PC-3 (cell line): ENCODE measurements around the gene VASN. TPM values are rescaled to one million over a fixed set of nuclear protein-coding genes. Genes with fewer than 3 reads are reported as not detected.

ENCODE experiments used
- ATAC-seq: fragments of 200-7000 bp; cut with Tn5 transposase; 2 replicates; pipeline ENCODE4 v1.9.1; 2020; ENCODE audit warnings: mild to moderate bottlenecking, moderate library complexity
- BruUV-seq: library from RNA; stranded (reverse); fragments of 400-500 nt; replicated peaks from 2 replicates; lab custom pipeline; 2021; lab: Mats Ljungman, UMichigan
- CTCF ChIA-PET: fragments of 300-600 bp; sonication (Branson Sonifier 250); formaldehyde crosslinking; loops from one replicate; lab custom pipeline; 2022; ENCODE audit warnings: antibody characterized with exemption; lab: Charles Lee
- POLR2A ChIA-PET: fragments of 300-600 bp; sonication (Branson Sonifier 250); formaldehyde crosslinking; loops from one replicate; lab custom pipeline; 2022; ENCODE audit warnings: antibody characterized with exemption; ENCODE audit not compliant: unreplicated experiment; lab: Charles Lee
- DNase-seq: peaks from one replicate; pipeline ENCODE4 v3.0.0-alpha.2; 2015
- H2AFZ ChIP-seq: fragments of 300-600 bp; sonication (generic); 2 replicates; pipeline ENCODE4 v1.6.0; 2016; ENCODE audit warnings: antibody characterized with exemption, low read length
- H3F3A ChIP-seq: fragments of 300-600 bp; sonication (generic); one replicate; pipeline ENCODE4 v1.6.0; 2017; ENCODE audit warnings: antibody characterized with exemption, low read length, control low read depth, mild to moderate bottlenecking; ENCODE audit not compliant: unreplicated experiment
- H3K27ac ChIP-seq: fragments of 300-600 bp; sonication (generic); 2 replicates; pipeline ENCODE4 v1.5.1; 2016; ENCODE audit warnings: mild to moderate bottlenecking, low read length
- H3K27me3 ChIP-seq: fragments of 300-600 bp; sonication (generic); 2 replicates; pipeline ENCODE4 v1.6.1; 2016; ENCODE audit warnings: low read length, mixed read lengths
- H3K36me3 ChIP-seq: fragments of 300-600 bp; sonication (generic); 2 replicates; pipeline ENCODE4 v1.6.1; 2016; ENCODE audit warnings: low read depth, mixed run types, low read length, mixed read lengths
- H3K4me1 ChIP-seq: fragments of 300-600 bp; sonication (generic); 2 replicates; pipeline ENCODE4 v1.5.1; 2016; ENCODE audit warnings: low read length; ENCODE audit not compliant: insufficient read depth
- H3K4me2 ChIP-seq: fragments of 300-600 bp; sonication (generic); 2 replicates; pipeline ENCODE4 v1.6.0; 2016; ENCODE audit warnings: low read length
- H3K4me3 ChIP-seq: fragments of 300-600 bp; sonication (generic); 2 replicates; pipeline ENCODE4 v1.5.1; 2016; ENCODE audit warnings: mild to moderate bottlenecking, low read length, mixed read lengths
- H3K79me2 ChIP-seq: fragments of 300-600 bp; sonication (generic); 2 replicates; pipeline ENCODE4 v1.6.1; 2017; ENCODE audit warnings: low read length, mixed read lengths
- H3K9ac ChIP-seq: fragments of 300-600 bp; sonication (generic); 2 replicates; pipeline ENCODE4 v1.6.0; 2016; ENCODE audit warnings: mild to moderate bottlenecking, low read length
- H3K9me2 ChIP-seq: fragments of 300-600 bp; sonication (generic); replicated peaks from 2 replicates; pipeline ENCODE4 v1.6.1; 2016; ENCODE audit warnings: mixed run types, low read length, mixed read lengths
- H3K9me3 ChIP-seq: fragments of 300-600 bp; sonication (generic); 2 replicates; pipeline ENCODE4 v1.6.1; 2016; ENCODE audit warnings: low read length, mixed read lengths
- H4K20me1 ChIP-seq: fragments of 300-600 bp; sonication (generic); 2 replicates; pipeline ENCODE4 v1.6.1; 2016; ENCODE audit warnings: low read length, mixed read lengths
- CTCF ChIP-seq: fragments of 300-600 bp; sonication (generic); conservative IDR thresholded peaks from 2 replicates; pipeline ENCODE4 v1.5.1; 2017; ENCODE audit warnings: antibody characterized with exemption, low read depth, mild to moderate bottlenecking, low read length
- EZH2 ChIP-seq: fragments of 300-600 bp; sonication (generic); IDR thresholded peaks from one replicate; pipeline ENCODE4 v1.6.1; 2017; ENCODE audit warnings: antibody characterized with exemption, mild to moderate bottlenecking, low read length; ENCODE audit not compliant: unreplicated experiment
- EZH2phosphoT487 ChIP-seq: fragments of 300-600 bp; sonication (generic); IDR thresholded peaks from 2 replicates; pipeline ENCODE4 v1.6.1; 2018; ENCODE audit warnings: mild to moderate bottlenecking, antibody characterized with exemption, low read length, borderline replicate concordance
- intact Hi-C: fragments of 100-400 bp; cut with micrococcal nuclease; formaldehyde crosslinking; loops from 2 replicates; pipeline ENCODE4 v1.9.0; 2023
- total RNA-seq: library from RNA; depleted of rRNA; stranded (reverse); fragments of >200 nt; gene quantifications from 2 replicates; pipeline ENCODE4 v1.2.3, GENCODE V29; 2014

VASN gene
- total RNA-seq, 1 experiment from 2014 or later = 12.2 TPM

DNA sequence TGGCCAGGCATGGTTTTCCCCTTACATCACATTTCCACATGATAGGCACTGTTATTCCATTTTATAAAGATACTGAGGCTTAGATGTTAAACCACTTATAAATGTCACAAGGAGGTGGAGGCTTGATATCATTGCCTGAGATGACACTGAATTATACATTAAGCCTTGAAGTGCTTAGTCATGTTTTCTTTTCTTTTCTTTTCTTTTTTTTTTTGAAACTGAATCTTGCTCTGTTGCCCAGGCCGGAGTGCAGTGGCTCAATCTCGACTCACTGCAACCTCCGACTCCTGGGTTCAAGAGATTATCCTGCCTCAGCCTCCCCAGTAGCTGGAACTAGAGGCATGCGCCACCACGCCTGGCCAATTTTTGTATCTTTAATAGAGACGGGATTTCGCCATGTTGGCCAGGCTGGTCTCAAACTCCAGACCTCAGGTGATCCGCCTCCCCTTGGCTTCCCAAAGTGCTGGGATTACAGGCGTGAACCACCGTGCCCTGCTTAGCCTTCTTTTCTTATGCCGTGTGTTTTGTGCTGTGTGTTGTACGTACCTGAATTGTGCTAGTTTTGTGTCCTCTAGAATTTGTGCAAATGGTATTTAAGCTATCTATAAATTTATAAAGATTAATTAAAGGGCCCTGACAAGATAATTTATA lies 55.2 kb downstream of the VASN start:
- Histone ChIP-seq H3K4me3 (peak overlapping the region; percentile 97), H3K36me3 (0 out of 2 replicates have a peak, but pooled peaks cover 6% of the 10 kb centered on the region), H4K20me1 (no peaks in the 10 kb centered on the region), H2AFZ (no peak overlapping the region), H3K27ac (peak overlapping the region; percentile 79), H3K9ac (peak overlapping the region; percentile 98), H3K79me2 (peaks cover 53% of the 10 kb centered on the region), H3K4me2 (peak overlapping the region; percentile 98), H3F3A (no peaks in the 10 kb centered on the region), H3K4me1 (peaks cover 19% of the 10 kb centered on the region; the same call in 1 of the 2 replicates), H3K9me3 (no peaks in the 10 kb centered on the region), H3K27me3 (no peaks in the 10 kb centered on the region), H3K9me2 (no peaks in the 10 kb centered on the region)
- no TSS peak for BruUV-seq
- ATAC-seq (no peak), DNase-seq (no peak)
- TF ChIP-seq EZH2 (no peak), CTCF (no peak), EZH2phosphoT487 (no peak)
- intact Hi-C loops = no loop called here
- ChIA-PET CTCF (no interaction called here), POLR2A (no interaction called here)

DNA sequence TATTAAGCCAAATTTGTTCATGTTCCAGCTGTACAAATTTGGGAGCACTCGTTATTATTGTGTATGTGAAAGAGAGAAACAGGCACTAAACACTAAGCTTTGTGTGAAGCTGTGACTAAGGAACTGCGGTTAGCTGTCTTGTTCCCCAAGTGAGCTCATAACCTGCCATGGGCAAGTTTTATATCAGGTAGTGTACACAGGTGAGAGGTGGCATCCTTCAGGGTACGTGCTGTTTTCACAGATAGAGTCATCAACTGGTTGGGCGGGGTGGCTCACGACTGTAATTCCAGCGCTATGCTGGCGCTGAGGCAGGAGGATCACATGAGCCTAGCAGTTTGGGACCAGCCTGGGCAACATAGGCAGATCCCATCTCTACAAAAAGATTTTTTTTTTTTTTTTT lies 56.9 kb downstream of the VASN start:
- TF ChIP-seq CTCF (no peak), EZH2phosphoT487 (no peak), EZH2 (no peak)
- H3K9ac ChIP-seq = no peak overlapping the region
- H3K9me3 ChIP-seq = no peaks in the 10 kb centered on the region
- no peaks in the 10 kb centered on the region for H3F3A ChIP-seq
- H3K4me2 ChIP-seq = peak overlapping the region; percentile 43
- H3K79me2 ChIP-seq = peaks cover 62% of the 10 kb centered on the region
- peak; percentile 91 for DNase-seq
- no peaks in the 10 kb centered on the region for H3K27me3 ChIP-seq
- ChIA-PET POLR2A (interaction anchor here (0.5 to 0.6 kb wide), 2 partner anchors 187 to 1306 kb away, joined by 4 read pairs; no protein-coding TSS in a partner anchor), CTCF (interaction anchor here (0.5 kb wide), 2 partner anchors 72 to 189 kb away, joined by 3 to 4 read pairs; no protein-coding TSS in a partner anchor)
- peak; percentile 45 for ATAC-seq
- peaks cover 10% of the 10 kb centered on the region; the same call in 1 of the 2 replicates for H3K36me3 ChIP-seq
- H3K4me3 ChIP-seq = 0 out of 2 replicates have a peak overlapping the region, but pooled peaks have one; percentile 5
- no peaks in the 10 kb centered on the region for H3K9me2 ChIP-seq
- H3K4me1 ChIP-seq = peaks cover 19% of the 10 kb centered on the region; the same call in 1 of the 2 replicates
- intact Hi-C loops = no loop called here
- BruUV-seq = no TSS peak
- no peaks in the 10 kb centered on the region for H4K20me1 ChIP-seq
- H3K27ac ChIP-seq = peak overlapping the region; percentile 48
- H2AFZ ChIP-seq = no peak overlapping the region

DNA sequence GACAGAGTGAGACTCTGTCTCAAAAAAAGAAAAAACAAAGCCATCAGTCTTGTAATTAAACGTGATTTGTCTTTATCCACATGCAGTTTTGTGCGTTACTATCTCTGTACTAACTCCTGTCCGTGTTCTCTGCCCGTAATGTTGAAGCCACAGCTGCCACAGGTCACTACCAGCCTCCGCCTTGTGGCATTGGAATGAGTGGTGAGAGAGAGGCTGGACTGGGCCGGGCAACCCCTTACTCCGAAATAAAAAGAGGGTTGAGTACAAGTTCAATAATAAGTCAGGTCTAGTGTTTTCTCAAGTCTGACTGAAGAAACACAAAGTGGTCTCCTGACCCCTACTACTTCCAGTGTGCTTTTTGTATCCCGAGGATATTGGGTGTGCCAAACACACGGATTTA lies 59.4 kb downstream of the VASN start:
- intact Hi-C loops = no loop called here
- H3K9me2 ChIP-seq = no peaks in the 10 kb centered on the region
- H3K4me3 ChIP-seq = no peak overlapping the region
- H3K27ac ChIP-seq = no peak overlapping the region
- CTCF ChIA-PET = no interaction called here
- H3K4me2 ChIP-seq = no peak overlapping the region
- H3F3A ChIP-seq = no peaks in the 10 kb centered on the region
- BruUV-seq = no TSS peak
- ATAC-seq (no peak), DNase-seq (no peak)
- TF ChIP-seq EZH2 (no peak), CTCF (no peak), EZH2phosphoT487 (no peak)
- H4K20me1 ChIP-seq = no peaks in the 10 kb centered on the region
- no peaks in the 10 kb centered on the region for H3K27me3 ChIP-seq
- no peaks in the 10 kb centered on the region for H3K9me3 ChIP-seq
- POLR2A ChIA-PET = no interaction called here
- H2AFZ ChIP-seq = no peak overlapping the region
- peaks cover 28% of the 10 kb centered on the region for H3K36me3 ChIP-seq
- H3K4me1 ChIP-seq = peaks cover 14% of the 10 kb centered on the region; the same call in 1 of the 2 replicates
- no peak overlapping the region for H3K9ac ChIP-seq
- H3K79me2 ChIP-seq = peaks cover 72% of the 10 kb centered on the region
